ENCODE measurements around the gene TMEM132D. TPM values are rescaled to one million over a fixed set of nuclear protein-coding genes. Genes with fewer than 3 reads are reported as not detected.

Gene TMEM132D
- total and polyA plus RNA-seq, 2 of the 8 experiments (the other 6 are each of a cell fraction or from before 2014, with no cell fraction given): 3.5 to 10.1 TPM

- H4K91ac ChIP-seq (replicated peaks; ENCODE audit: insufficient read length, low read length): no peak overlapping the region
- no peak overlapping the region for H3K4ac ChIP-seq (replicated peaks; ENCODE audit: insufficient read length, low read depth, low read length)
- no peak overlapping the region for H2BK15ac ChIP-seq (ENCODE audit: low read length)
- FAIRE-seq (no peak), DNase-seq (ENCODE audit: low read depth in 1 of 2, low spot score in 2 of 2) (no peak)
- ChIA-PET CTCF (ENCODE audit: partially characterized antibody) (interaction anchor here (0.5 kb wide), 1 partner anchor 653 kb away, joined by 3 read pairs; no protein-coding TSS in a partner anchor), POLR2A (ENCODE audit: partially characterized antibody) (no interaction called here)
- no peak overlapping the region for H2BK120ac ChIP-seq (replicated peaks; ENCODE audit: low read depth, low read length)
- no peak overlapping the region for H3K23ac ChIP-seq (ENCODE audit: insufficient read length)
- no peaks in the 10 kb centered on the region for H3K27me3 ChIP-seq (replicated peaks in 1 of 4; ENCODE audit: control insufficient read depth in 3 of 4, extremely low read depth in 1 of 4, insufficient read depth in 3 of 4, low read length in 3 of 4)
- no peak overlapping the region for H2AK5ac ChIP-seq (ENCODE audit: low read depth, low read length)
- no peak overlapping the region for H3K4me2 ChIP-seq (ENCODE audit: insufficient read depth in 1 of 2, low read depth in 2 of 2, low read length in 2 of 2)
- no peaks in the 10 kb centered on the region for H3K79me2 ChIP-seq (ENCODE audit: control insufficient read depth in 1 of 2, insufficient read depth in 2 of 2, low read length in 2 of 2)
- no peaks in the 10 kb centered on the region for H4K20me1 ChIP-seq (replicated peaks in 1 of 2; ENCODE audit: control insufficient read depth in 1 of 2, insufficient read depth in 2 of 2, low read length in 2 of 2)
- H2AFZ ChIP-seq (ENCODE audit: low read length): no peak overlapping the region
- H2BK20ac ChIP-seq (ENCODE audit: low read length): no peak overlapping the region
- H3K27ac ChIP-seq (ENCODE audit: low read depth, low read length): no peak overlapping the region
- no peak overlapping the region for H2BK5ac ChIP-seq (ENCODE audit: low read depth, low read length)
- no peak overlapping the region for H4K8ac ChIP-seq (ENCODE audit: extremely low read depth, insufficient read depth, low read length)
- no peak overlapping the region for H3K9ac ChIP-seq (replicated peaks in 1 of 4; ENCODE audit: extremely low read depth in 1 of 4, low read depth in 3 of 4, low read length in 3 of 4)
- WGBS, 2 experiments (ENCODE audit: extremely low coverage in 1 of 2, insufficient coverage in 1 of 2, insufficient read length in 1 of 2, insufficient replicate concordance in 2 of 2, low coverage in 1 of 2, low lambda C conversion rate in 2 of 2, missing lambda C conversion rate in 1 of 2): 97% methylated on average over 5 of the region's 5 CpGs; no CpG with 5 or more reads in 1 of the 2 experiments
- no peak overlapping the region for H2BK12ac ChIP-seq (ENCODE audit: low read depth, low read length)
- H3K4me3 ChIP-seq (ENCODE audit: extremely low read depth in 1 of 4, insufficient read depth in 2 of 4, low read depth in 3 of 4, low read length in 4 of 4): no peak overlapping the region
- no peaks in the 10 kb centered on the region; the same call in 1 of the 2 replicates for H3K79me1 ChIP-seq (ENCODE audit: low read depth, low read length)
- no peak overlapping the region for H3K14ac ChIP-seq (ENCODE audit: insufficient read length)
- H3K4me1 ChIP-seq (replicated peaks in 1 of 4; ENCODE audit: control insufficient read depth in 3 of 4, insufficient read depth in 4 of 4, low read length in 3 of 4): no peaks in the 10 kb centered on the region
- no peaks in the 10 kb centered on the region for H3K23me2 ChIP-seq (ENCODE audit: low read depth, low read length)
- H3K18ac ChIP-seq (ENCODE audit: extremely low read depth, low read length): no peak overlapping the region
- 0 out of 4 replicates have a peak, but pooled peaks cover 0 to 3% of the 10 kb centered on the region in 2 experiments for H3K9me3 ChIP-seq (ENCODE audit: insufficient read depth in 2 of 2, low read depth in 1 of 2, low read length in 1 of 2)
- H4K5ac ChIP-seq (ENCODE audit: insufficient read length, low read depth, low read length): no peak overlapping the region
- H3K56ac ChIP-seq (replicated peaks; ENCODE audit: insufficient read length, low read depth, low read length): no peak overlapping the region
- H3K36me3 ChIP-seq (ENCODE audit: control insufficient read depth in 2 of 4, insufficient read depth in 4 of 4, low read length in 3 of 4): no peaks in the 10 kb centered on the region; a peak in 1 of 8 replicates
- TF ChIP-seq ATF2 (IDR thresholded peaks at IDR 0.05; ENCODE audit: low read length): no peak
- no peak for TF ChIP-seq HDAC2 (IDR thresholded peaks at IDR 0.05; ENCODE audit: borderline replicate concordance in 1 of 2, low read depth in 2 of 2, low read length in 2 of 2)
These were observed 314.3 kb downstream of the TMEM132D start for GRCh38 chr12:129589503-129589902.

All from H1 (cell line).